ENCODE measurements around the gene EHMT1. TPM values are rescaled to one million over a fixed set of nuclear protein-coding genes. Genes with fewer than 3 reads are reported as not detected.

EHMT1 gene
- total and polyA plus RNA-seq, 2 experiments from 2014 or later: 162 to 177 TPM

DNA sequence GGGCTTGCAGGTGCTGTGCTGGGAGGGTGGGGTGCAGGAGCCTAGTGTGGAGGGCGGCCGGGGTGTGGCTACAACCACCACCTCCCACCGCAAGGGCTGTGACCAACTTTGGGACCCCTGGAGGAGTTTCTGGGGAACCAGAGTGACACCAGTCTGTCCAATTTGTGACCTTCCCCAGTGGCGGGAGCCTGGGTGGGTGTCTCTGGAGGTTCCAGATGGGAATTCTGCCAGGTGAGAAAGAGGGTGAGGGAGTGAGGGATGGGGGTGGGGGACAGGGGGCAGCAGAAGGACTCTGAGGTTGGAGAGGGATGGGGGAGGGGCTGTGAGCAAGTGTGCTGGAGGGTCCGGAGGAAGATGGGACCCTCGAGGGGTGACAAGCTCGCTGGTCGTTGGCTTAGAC, 254.6 kb downstream of the EHMT1 start:
- Histone ChIP-seq H3K4me2 (no peak overlapping the region), H3K9me2 (ENCODE audit: insufficient read depth) (no peaks in the 10 kb centered on the region), H3K27ac (ENCODE audit: low read depth) (no peak overlapping the region), H4K20me1 (replicated peaks; ENCODE audit: insufficient read depth) (no peaks in the 10 kb centered on the region), H3F3A (replicated peaks; ENCODE audit: low read depth) (no peaks in the 10 kb centered on the region), H3K27me3 (ENCODE audit: insufficient read depth) (peaks cover 16% of the 10 kb centered on the region; the same call in 1 of the 2 replicates), H3K36me3 (ENCODE audit: insufficient read depth) (no peaks in the 10 kb centered on the region), H3K4me3 (no peak overlapping the region), H2AFZ (no peak overlapping the region), H3K4me1 (ENCODE audit: insufficient read depth) (no peaks in the 10 kb centered on the region), H3K79me2 (replicated peaks; ENCODE audit: insufficient read depth) (no peaks in the 10 kb centered on the region)
- no peak overlapping the region for H3K27ac Mint-ChIP-seq
- H3K4me1 Mint-ChIP-seq: peaks cover 4% of the 10 kb centered on the region
- DNase-seq (ENCODE audit: low spot score): no peak
- no peaks in the 10 kb centered on the region; the same call in 2 of the 3 replicates for H3K36me3 Mint-ChIP-seq (ENCODE audit: low read depth)
- no peak for ATAC-seq
- peaks cover 18% of the 10 kb centered on the region for H3K27me3 Mint-ChIP-seq (ENCODE audit: insufficient read depth, low read depth, poor library complexity)
- peaks cover 3% of the 10 kb centered on the region for H3K9me3 Mint-ChIP-seq
- no peak overlapping the region for H3K4me3 Mint-ChIP-seq
- TF ChIP-seq NANOG (IDR thresholded peaks at IDR 0.05; ENCODE audit: borderline replicate concordance): no peak
- TF ChIP-seq EZH2 (IDR thresholded peaks at IDR 0.05; ENCODE audit: low read depth, unreplicated experiment): no peak
- no peak for TF ChIP-seq REST (IDR thresholded peaks at IDR 0.05; ENCODE audit: unreplicated experiment)
- no peak for TF ChIP-seq ZNF331 (CRISPR knock-in tag; IDR thresholded peaks at IDR 0.05; ENCODE audit: low read depth)
- TF ChIP-seq ZNF462 (CRISPR knock-in tag; IDR thresholded peaks at IDR 0.05): no peak
- no peak for TF ChIP-seq STAT1 (IDR thresholded peaks at IDR 0.05; ENCODE audit: unreplicated experiment)
- no peak for TF ChIP-seq POLR2AphosphoS5 (IDR thresholded peaks at IDR 0.05; ENCODE audit: low read depth)
- TF ChIP-seq, protein P1, sequence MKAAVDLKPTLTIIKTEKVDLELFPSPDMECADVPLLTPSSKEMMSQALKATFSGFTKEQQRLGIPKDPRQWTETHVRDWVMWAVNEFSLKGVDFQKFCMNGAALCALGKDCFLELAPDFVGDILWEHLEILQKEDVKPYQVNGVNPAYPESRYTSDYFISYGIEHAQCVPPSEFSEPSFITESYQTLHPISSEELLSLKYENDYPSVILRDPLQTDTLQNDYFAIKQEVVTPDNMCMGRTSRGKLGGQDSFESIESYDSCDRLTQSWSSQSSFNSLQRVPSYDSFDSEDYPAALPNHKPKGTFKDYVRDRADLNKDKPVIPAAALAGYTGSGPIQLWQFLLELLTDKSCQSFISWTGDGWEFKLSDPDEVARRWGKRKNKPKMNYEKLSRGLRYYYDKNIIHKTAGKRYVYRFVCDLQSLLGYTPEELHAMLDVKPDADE (IDR thresholded peaks at IDR 0.05): no peak
- no peak for TF ChIP-seq CREB1 (CRISPR knock-in tag; IDR thresholded peaks at IDR 0.05; ENCODE audit: low read depth)
- no peak for TF ChIP-seq JUNB (IDR thresholded peaks at IDR 0.05; ENCODE audit: unreplicated experiment)
- TF ChIP-seq, protein P2, sequence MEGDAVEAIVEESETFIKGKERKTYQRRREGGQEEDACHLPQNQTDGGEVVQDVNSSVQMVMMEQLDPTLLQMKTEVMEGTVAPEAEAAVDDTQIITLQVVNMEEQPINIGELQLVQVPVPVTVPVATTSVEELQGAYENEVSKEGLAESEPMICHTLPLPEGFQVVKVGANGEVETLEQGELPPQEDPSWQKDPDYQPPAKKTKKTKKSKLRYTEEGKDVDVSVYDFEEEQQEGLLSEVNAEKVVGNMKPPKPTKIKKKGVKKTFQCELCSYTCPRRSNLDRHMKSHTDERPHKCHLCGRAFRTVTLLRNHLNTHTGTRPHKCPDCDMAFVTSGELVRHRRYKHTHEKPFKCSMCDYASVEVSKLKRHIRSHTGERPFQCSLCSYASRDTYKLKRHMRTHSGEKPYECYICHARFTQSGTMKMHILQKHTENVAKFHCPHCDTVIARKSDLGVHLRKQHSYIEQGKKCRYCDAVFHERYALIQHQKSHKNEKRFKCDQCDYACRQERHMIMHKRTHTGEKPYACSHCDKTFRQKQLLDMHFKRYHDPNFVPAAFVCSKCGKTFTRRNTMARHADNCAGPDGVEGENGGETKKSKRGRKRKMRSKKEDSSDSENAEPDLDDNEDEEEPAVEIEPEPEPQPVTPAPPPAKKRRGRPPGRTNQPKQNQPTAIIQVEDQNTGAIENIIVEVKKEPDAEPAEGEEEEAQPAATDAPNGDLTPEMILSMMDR (conservative IDR thresholded peaks at IDR 0.05; ENCODE audit: low read depth in 2 of 2): no peak
- no peak for TF ChIP-seq EZH2phosphoT487 (IDR thresholded peaks at IDR 0.05; ENCODE audit: unreplicated experiment)
- no peak for TF ChIP-seq ZNF114 (CRISPR knock-in tag; IDR thresholded peaks at IDR 0.05)
